Caco-2 (cell line): ENCODE results near the gene CACNA1D. TPM values are rescaled to one million over a fixed set of nuclear protein-coding genes. Genes with fewer than 3 reads are reported as not detected.

ENCODE experiments used
- BruUV-seq: library from RNA; stranded (reverse); fragments of 400-500 nt; replicated peaks from 2 replicates; lab custom pipeline; 2021; lab: Mats Ljungman, UMichigan
- CTCF ChIA-PET: fragments of 300-600 bp; sonication (Branson Sonifier 250); formaldehyde crosslinking; loops from one replicate; lab custom pipeline; 2022; ENCODE audit warnings: antibody characterized with exemption; lab: Charles Lee
- POLR2A ChIA-PET: fragments of 300-600 bp; sonication (Branson Sonifier 250); formaldehyde crosslinking; loops from one replicate; lab custom pipeline; 2022; ENCODE audit warnings: antibody characterized with exemption; lab: Charles Lee
- DNase-seq, 2 experiments: peaks; one replicate each; pipeline versions ENCODE4 v3.0.0 to v3.0.0-alpha.2; 2020 to 2022
- H3K27me3 ChIP-seq: replicated peaks from 2 replicates; pipeline ENCODE4 v1.6.0; 2011; ENCODE audit warnings: low read length; ENCODE audit not compliant: control insufficient read depth, insufficient read depth
- H3K36me3 ChIP-seq: 2 replicates; pipeline ENCODE4 v1.5.1; 2011; ENCODE audit warnings: low read length; ENCODE audit not compliant: control insufficient read depth, insufficient read depth
- H3K4me1 ChIP-seq: fragments of 250-450 bp; sonication (Bioruptor Pico); 2 replicates; pipeline ENCODE4 v1.5.1; 2020; ENCODE audit warnings: mild to moderate bottlenecking
- H3K4me3 ChIP-seq: 2 replicates; pipeline ENCODE4 v1.5.1; 2011; ENCODE audit warnings: low read depth, mild to moderate bottlenecking, control low read depth, low read length
- H3K9me3 ChIP-seq: fragments of 250-450 bp; sonication (Bioruptor Pico); 2 replicates; pipeline ENCODE4 v1.5.1; 2020; ENCODE audit warnings: mild to moderate bottlenecking, moderate library complexity
- H3K27ac Mint-ChIP-seq: one replicate; pipeline ENCODE4 v1.8.0; 2022; ENCODE audit warnings: mixed read lengths; ENCODE audit not compliant: unreplicated experiment
- H3K27me3 Mint-ChIP-seq: one replicate; pipeline ENCODE4 v1.8.0; 2022; ENCODE audit warnings: mixed read lengths; ENCODE audit not compliant: insufficient read depth, unreplicated experiment
- H3K36me3 Mint-ChIP-seq: one replicate; pipeline ENCODE4 v1.8.0; 2022; ENCODE audit warnings: mild to moderate bottlenecking, mixed read lengths; ENCODE audit not compliant: insufficient read depth, unreplicated experiment
- H3K4me1 Mint-ChIP-seq: one replicate; pipeline ENCODE4 v1.8.0; 2022; ENCODE audit warnings: low read depth, mixed read lengths; ENCODE audit not compliant: unreplicated experiment
- H3K4me3 Mint-ChIP-seq: one replicate; pipeline ENCODE4 v1.8.0; 2022; ENCODE audit warnings: mild to moderate bottlenecking, moderate library complexity, mixed read lengths; ENCODE audit not compliant: unreplicated experiment
- H3K9me3 Mint-ChIP-seq: one replicate; pipeline ENCODE4 v1.8.0; 2022; ENCODE audit warnings: mixed read lengths; ENCODE audit not compliant: unreplicated experiment
- CTCF ChIP-seq, 2 experiments: fragments of 200-600 bp in 1 of 2; IDR thresholded peaks; 1 replicate in 1 of 2; 2 replicates in 1 of 2; pipeline versions ENCODE4 v1.5.1 to v1.8.0; 2011 to 2022; ENCODE audit warnings: antibody characterized with exemption in 1 of 2, control low read depth in 1 of 2, inconsistent platforms in 1 of 2, low read depth in 1 of 2, low read length in 1 of 2, mild to moderate bottlenecking in 1 of 2, moderate library complexity in 1 of 2; ENCODE audit not compliant: insufficient read depth in 1 of 2, severe bottlenecking in 1 of 2, unreplicated experiment in 1 of 2
- intact Hi-C: fragments of 100-400 bp; cut with micrococcal nuclease; formaldehyde crosslinking; loops from one replicate; pipeline ENCODE4 v1.10.0; 2022; ENCODE audit not compliant: unreplicated experiment
- total RNA-seq: library from RNA; stranded (reverse); gene quantifications from 2 replicates; pipeline ENCODE4 v1.2.3, GENCODE V29; 2022

The CACNA1D gene
- total RNA-seq, 1 experiment from 2014 or later: 13.3 TPM

- Mint-ChIP-seq H3K4me3 (no peak overlapping the region), H3K4me1 (no peaks in the 10 kb centered on the region), H3K9me3 (no peaks in the 10 kb centered on the region), H3K27me3 (no peaks in the 10 kb centered on the region), H3K36me3 (no peaks in the 10 kb centered on the region), H3K27ac (no peak overlapping the region)
- ChIA-PET CTCF (no interaction called here), POLR2A (no interaction called here)
- no TSS peak for BruUV-seq
- no peaks in the 10 kb centered on the region for H3K9me3 ChIP-seq
- no peak for TF ChIP-seq CTCF (IDR thresholded peaks at IDR 0.05; ENCODE audit: insufficient read depth in 1 of 2, low read depth in 1 of 2, low read length in 1 of 2, severe bottlenecking in 1 of 2, unreplicated experiment in 1 of 2)
- H3K4me1 ChIP-seq: no peaks in the 10 kb centered on the region
- H3K4me3 ChIP-seq: no peak overlapping the region
- no peak for DNase-seq
- intact Hi-C loops: no loop called here
- no peaks in the 10 kb centered on the region; the same call in 1 of the 2 replicates for H3K36me3 ChIP-seq
- H3K27me3 ChIP-seq: no peaks in the 10 kb centered on the region
Measured at GRCh38 chr3:53588122-53588521, 93.7 kb downstream of the CACNA1D start.

DNA sequence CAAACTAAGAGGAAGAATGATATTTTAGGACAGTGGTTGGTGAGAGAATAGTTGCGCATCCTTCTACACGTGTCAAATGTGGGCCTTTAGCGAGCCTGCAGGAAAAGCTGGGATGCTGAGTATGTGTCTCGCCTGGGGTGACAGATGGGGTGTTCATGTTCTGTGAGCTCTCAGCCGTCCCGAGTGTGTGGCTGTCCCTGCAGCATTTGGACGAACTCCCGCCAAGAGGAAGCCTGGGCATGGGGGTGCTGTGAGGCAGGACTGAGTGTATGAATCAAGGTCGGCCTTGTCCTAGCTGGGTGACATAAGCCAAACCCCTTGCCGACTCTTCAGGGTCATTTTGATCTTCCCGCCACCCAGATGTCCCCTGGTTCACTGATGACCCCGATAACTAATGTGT, 94.8 kb downstream of the CACNA1D start:
- Histone ChIP-seq H3K27me3 (no peaks in the 10 kb centered on the region), H3K4me1 (no peaks in the 10 kb centered on the region), H3K36me3 (no peaks in the 10 kb centered on the region; the same call in 1 of the 2 replicates), H3K4me3 (no peak overlapping the region), H3K9me3 (no peaks in the 10 kb centered on the region)
- no TSS peak for BruUV-seq
- Mint-ChIP-seq H3K36me3 (no peaks in the 10 kb centered on the region), H3K27ac (no peak overlapping the region), H3K4me3 (no peak overlapping the region), H3K4me1 (no peaks in the 10 kb centered on the region), H3K9me3 (no peaks in the 10 kb centered on the region), H3K27me3 (no peaks in the 10 kb centered on the region)
- no peak for DNase-seq
- TF ChIP-seq CTCF (IDR thresholded peaks at IDR 0.05; ENCODE audit: insufficient read depth in 1 of 2, low read depth in 1 of 2, low read length in 1 of 2, severe bottlenecking in 1 of 2, unreplicated experiment in 1 of 2): no peak
- POLR2A ChIA-PET: no interaction called here
- CTCF ChIA-PET: no interaction called here
- intact Hi-C loops: no loop called here

DNA sequence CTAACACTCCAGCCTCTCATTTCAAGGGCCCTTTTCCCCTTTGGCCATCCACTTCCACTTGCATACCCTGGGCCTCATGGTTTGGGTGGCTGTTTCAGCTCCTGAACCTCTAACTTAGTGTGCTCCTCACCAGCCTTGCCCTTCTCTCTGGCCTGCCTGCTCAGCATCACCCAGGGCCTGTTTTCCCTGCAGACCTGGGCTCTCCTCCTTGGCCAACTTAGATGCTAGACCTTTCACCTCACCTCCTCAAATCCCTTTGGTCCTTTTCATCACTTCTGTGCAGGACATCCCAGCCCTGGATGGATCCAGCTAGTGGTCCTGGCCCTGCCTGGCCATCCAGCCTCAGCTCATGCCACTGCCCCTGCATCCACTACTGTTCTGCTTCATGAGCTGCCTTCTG, 95.4 kb downstream of the CACNA1D start:
- no peak for TF ChIP-seq CTCF (IDR thresholded peaks at IDR 0.05; ENCODE audit: insufficient read depth in 1 of 2, low read depth in 1 of 2, low read length in 1 of 2, severe bottlenecking in 1 of 2, unreplicated experiment in 1 of 2)
- no peaks in the 10 kb centered on the region for H3K27me3 Mint-ChIP-seq
- no peak for DNase-seq
- no peaks in the 10 kb centered on the region for H3K4me1 ChIP-seq
- intact Hi-C loops: no loop called here
- H3K27me3 ChIP-seq: no peaks in the 10 kb centered on the region
- no peaks in the 10 kb centered on the region for H3K4me1 Mint-ChIP-seq
- H3K4me3 ChIP-seq: no peak overlapping the region
- no peak overlapping the region for H3K27ac Mint-ChIP-seq
- H3K9me3 ChIP-seq: no peaks in the 10 kb centered on the region
- POLR2A ChIA-PET: no interaction called here
- CTCF ChIA-PET: no interaction called here
- H3K4me3 Mint-ChIP-seq: no peak overlapping the region
- BruUV-seq: no TSS peak
- no peaks in the 10 kb centered on the region for H3K9me3 Mint-ChIP-seq
- H3K36me3 ChIP-seq: no peaks in the 10 kb centered on the region; the same call in 1 of the 2 replicates
- H3K36me3 Mint-ChIP-seq: no peaks in the 10 kb centered on the region
